GM19467 (cell line): ENCODE results near the gene PRRT3.

Experiments
- ATAC-seq: cut with Tn5 transposase; IDR thresholded peaks from one replicate; pipeline ENCODE4 v1.9.1; 2021; ENCODE audit warnings: mild to moderate bottlenecking, moderate library complexity; ENCODE audit not compliant: unreplicated experiment

Gene PRRT3

GRCh38 chr3:9951962-9952805 lies at the start of gene PRRT3:
TSS of gene PRRT3 (minus strand) at chr3:9952408. CDS start at chr3:9950115, 2,293 bp downstream.
- ATAC-seq = peak; percentile 70

- ATAC-seq = no peak
These were observed 48.5 kb upstream of the PRRT3 start for GRCh38 chr3:10000686-10001085.

- no peak for ATAC-seq
These were observed 42.1 kb upstream of the PRRT3 start for GRCh38 chr3:9994086-9994844.

- ATAC-seq = peak; percentile 36
These were observed 34.1 kb upstream of the PRRT3 start for GRCh38 chr3:9986230-9986725.

- no peak for ATAC-seq
These were observed 28.0 kb upstream of the PRRT3 start for GRCh38 chr3:9980251-9980650.

GRCh38 chr3:9978710-9979305 lies 26.6 kb upstream of the PRRT3 start:
- no peak for ATAC-seq

- no peak for ATAC-seq
These were observed 24.8 kb upstream of the PRRT3 start for GRCh38 chr3:9976721-9977709.

GRCh38 chr3:9970020-9970652 lies 17.9 kb upstream of the PRRT3 start:
- no peak for ATAC-seq

GRCh38 chr3:9969632-9970019 lies 17.4 kb upstream of the PRRT3 start:
- no peak for ATAC-seq

GRCh38 chr3:9966841-9967240 lies 14.6 kb upstream of the PRRT3 start:
- ATAC-seq = no peak

- no peak for ATAC-seq
These were observed 13.1 kb upstream of the PRRT3 start for GRCh38 chr3:9965200-9965875.

GRCh38 chr3:9957214-9957613 lies 5.0 kb upstream of the PRRT3 start:
- ATAC-seq = no peak

GRCh38 chr3:9955611-9956352 lies 3.6 kb upstream of the PRRT3 start:
- no peak for ATAC-seq

- no peak for ATAC-seq
These were observed 2.9 kb upstream of the PRRT3 start for GRCh38 chr3:9955067-9955502.

GRCh38 chr3:9951598-9951961 lies 628 bp downstream of the PRRT3 start:
- ATAC-seq = no peak

GRCh38 chr3:9951126-9951525 lies 1.1 kb downstream of the PRRT3 start:
- no peak for ATAC-seq

- ATAC-seq = no peak
These were observed 2.6 kb downstream of the PRRT3 start for GRCh38 chr3:9949626-9950025.

- ATAC-seq = no peak
These were observed 3.1 kb downstream of the PRRT3 start for GRCh38 chr3:9949115-9949514.

GRCh38 chr3:9948586-9948985 lies 3.6 kb downstream of the PRRT3 start:
- no peak for ATAC-seq
